Heart left ventricle (tissue), 16 donors: ENCODE results near the gene TARS2. TPM values are rescaled to one million over a fixed set of nuclear protein-coding genes. Genes with fewer than 3 reads are reported as not detected.

Experiments used
- ATAC-seq, 4 donors: fragments of 200-7000 bp; cut with Tn5 transposase; one replicate each; pipeline ENCODE4 v1.9.1; 2020 to 2022; ENCODE audit warnings: moderate library complexity in 4 of 4, mild to moderate bottlenecking in 3 of 4, moderate number of reproducible peaks in 1 of 4
- DNase-seq, 5 donors: peaks; one replicate each; pipeline ENCODE4 v3.0.0-alpha.2; 2020
- H3K27ac ChIP-seq, 12 donors: fragments of 200-600 bp; sonication (generic) in 4 of 12; one replicate each; pipeline versions ENCODE4 v1.5.0 to v1.8.0; 2016 to 2022; ENCODE audit warnings: mild to moderate bottlenecking in 2 of 12
- H3K27me3 ChIP-seq, 9 donors: fragments of 200-600 bp; sonication (generic) in 2 of 9; one replicate each; pipeline versions ENCODE4 v1.5.1 to v1.8.0; 2016 to 2022; ENCODE audit warnings: mild to moderate bottlenecking in 3 of 9
- H3K36me3 ChIP-seq, 9 donors: fragments of 200-600 bp; sonication (generic) in 2 of 9; one replicate each; pipeline versions ENCODE4 v1.5.0 to v1.8.0; 2018 to 2022; ENCODE audit warnings: mild to moderate bottlenecking in 2 of 9
- H3K4me1 ChIP-seq, 12 donors: fragments of 200-600 bp; sonication (generic) in 4 of 12; one replicate each; pipeline versions ENCODE4 v1.5.0 to v1.8.0; 2016 to 2022; ENCODE audit warnings: mild to moderate bottlenecking in 3 of 12
- H3K4me3 ChIP-seq, 12 donors: fragments of 200-600 bp; sonication (generic) in 4 of 12; one replicate each; pipeline versions ENCODE4 v1.5.0 to v1.8.0; 2017 to 2022; ENCODE audit warnings: mild to moderate bottlenecking in 9 of 12, moderate library complexity in 4 of 12
- H3K9me3 ChIP-seq, 12 donors: fragments of 200-600 bp; sonication (generic) in 4 of 12; one replicate each; pipeline versions ENCODE4 v1.5.0 to v1.8.0; 2016 to 2022; ENCODE audit warnings: mild to moderate bottlenecking in 1 of 12
- CTCF ChIP-seq, 12 donors: fragments of 200-600 bp; sonication (generic) in 4 of 12; IDR thresholded peaks; one replicate each; pipeline versions ENCODE4 v1.5.0 to v1.8.0; 2018 to 2022; ENCODE audit warnings: antibody characterized with exemption in 12 of 12, mild to moderate bottlenecking in 5 of 12
- POLR2A ChIP-seq, 2 donors: fragments of 450-650 bp; IDR thresholded peaks; one replicate each; pipeline ENCODE4 v1.6.1; 2017; ENCODE audit warnings: antibody characterized with exemption in 2 of 2, mild to moderate bottlenecking in 2 of 2, moderate library complexity in 2 of 2
- WGBS, 4 donors: extraction: QIAGEN DNeasy Blood & Tissue Kit in 2 of 4; methylation state at CpG; one replicate each; pipeline versions ENCODE4 v1.1.5 to v1.1.7; 2013 to 2018; 5-methylcytosine and 5-hydroxymethylcytosine counted together
- intact Hi-C, 10 donors: fragments of 100-400 bp; cut with DNase I; formaldehyde crosslinking; loops; one replicate each; pipeline versions ENCODE4 v1.11.1 to v1.14.2; 2022
- polyA plus RNA-seq, 2 donors: library from polyadenylated mRNA; stranded (reverse); fragments of 200-250 nt; gene quantifications; one replicate each; pipeline ENCODE4 v1.2.3, GENCODE V29; 2013
- total RNA-seq, 9 donors: library from RNA; depleted of rRNA in 2 of 9; stranded (reverse); fragments of >200 nt in 2 of 9; fragmentation: NEBNext Ultra II Directional in 3 of 9; extraction: Animal tissue kit (Norgen Biotek cat#: 25700) in 3 of 9; gene quantifications; one replicate each; pipeline versions ENCODE4 v1.1.0 to v1.2.4, GENCODE V29; 2016 to 2023
- donor health status: ischemic (EF 13 %, LVEDD 7.1; RV severe dilation, severe dysfunction).
- donor health status: healthy with polysubstance abuse.
- donor health status: DM: no; HTN: yes; CAD: no.
- donor health status: DM: no; HTN: no; CAD: no.
- donor health status: ischemic (EF 25% LVEDD 6.9; RV normal size, moderate dysfunction).
- donor health status: ischemic (EF 25% LVEDD 5.7; RV mildly dilated, moderate dysfunction).
- donor health status: healthy.
- donor health status: DM: yes; HTN: yes; CAD: no.
- donor health status: ischemic (EF 35%, LVEDD 5.7; RV mildly dilated, moderate dysfunction).
- donor health status: nonischemic (EF 11% LVEDD 7.7; RV severe dilation, severe dysfunction).
- donor health status: DM: yes; HTN: yes; CAD: no.
- donor health status: PGD.
- donor health status: ischemic (EF 29% LVEDD 5.4; RV normal size, mild dysfunction).
- donor health status: nonischemic (EF 23%, LVEDD 6.1; RV moderate dilation, normal function).

TARS2 gene
- total and polyA plus RNA-seq, 11 donors, result 21.9 to 46.5 (median 28.9) TPM

GRCh38 chr1:150505431-150505830 is 18.2 kb downstream of the TARS2 start:
- no peaks in the 10 kb centered on the region for H3K9me3 ChIP-seq
- TF ChIP-seq POLR2A (IDR thresholded peaks at IDR 0.05), result no peak
- no peak for TF ChIP-seq CTCF (IDR thresholded peaks at IDR 0.05)
- WGBS, 4 donors, result 89 to 95% (median 92%) methylated on average over 6 of the region's 6 CpGs
- ATAC-seq, result no peak
- intact Hi-C loops, result no loop called here
- DNase-seq, result peak in 1 of 5 donors; percentile 2
- H3K4me3 ChIP-seq, result no peak overlapping the region
- peaks cover 0 to 71% (median 53%) of the 10 kb centered on the region in 9 donors for H3K36me3 ChIP-seq
- peaks cover 0 to 26% (median 9%) of the 10 kb centered on the region in 12 donors for H3K4me1 ChIP-seq
- no peak overlapping the region for H3K27ac ChIP-seq
- no peaks in the 10 kb centered on the region for H3K27me3 ChIP-seq

- Histone ChIP-seq H3K36me3 (peaks cover 0 to 69% (median 33%) of the 10 kb centered on the region in 9 donors), H3K27ac (peak within 1 kb of the TSS; percentile 57 to 90 (median 79)), H3K4me3 (peak within 1 kb of the TSS in 11 of 12 donors; percentile 4 to 63 (median 47)), H3K27me3 (no peaks in the 10 kb centered on the region), H3K9me3 (no peaks in the 10 kb centered on the region), H3K4me1 (peaks cover 0 to 31% (median 9%) of the 10 kb centered on the region in 12 donors)
- DNase-seq, result peak in 4 of 5 donors; percentile 70 to 79 (median 75)
- peak; percentile 56 to 94 (median 88) for ATAC-seq
- intact Hi-C loops, result no loop called here
- 46 to 57% (median 52%) methylated on average over 7 of the region's 7 CpGs for WGBS, 4 donors
- TF ChIP-seq POLR2A (IDR thresholded peaks at IDR 0.05), result peak in 1 of 2 donors; percentile 70
- no peak for TF ChIP-seq CTCF (IDR thresholded peaks at IDR 0.05)
Measured at GRCh38 chr1:150507912-150508864, 21.0 kb downstream of the TARS2 start, which contains the start of gene ECM1. Gene ECM1 (plus strand): TSS chr1:150508109. CDS start chr1:150508210, 101 bp downstream.

GRCh38 chr1:150508982-150509381 is 21.8 kb downstream of the TARS2 start:
- peaks cover 0 to 70% (median 31%) of the 10 kb centered on the region in 9 donors for H3K36me3 ChIP-seq
- intact Hi-C loops, result no loop called here
- WGBS, 4 donors, result 64 to 76% (median 66%) methylated on average over 3 to 4 of the region's 4 CpGs
- H3K9me3 ChIP-seq, result no peaks in the 10 kb centered on the region
- H3K27me3 ChIP-seq, result no peaks in the 10 kb centered on the region
- ATAC-seq (peak in 3 of 4 donors; percentile 1 to 38 (median 8)), DNase-seq (no peak)
- H3K4me1 ChIP-seq, result peaks cover 0 to 31% (median 9%) of the 10 kb centered on the region in 12 donors
- peak overlapping the region in 10 of 12 donors; percentile 4 to 63 (median 49) for H3K4me3 ChIP-seq
- TF ChIP-seq POLR2A (IDR thresholded peaks at IDR 0.05) (no peak), CTCF (IDR thresholded peaks at IDR 0.05) (no peak)
- peak overlapping the region in 7 of 12 donors; percentile 73 to 90 (median 79) for H3K27ac ChIP-seq

GRCh38 chr1:150511551-150511950 is 24.3 kb downstream of the TARS2 start:
- Histone ChIP-seq H3K27ac (no peak overlapping the region), H3K9me3 (no peaks in the 10 kb centered on the region), H3K36me3 (peaks cover 0 to 45% (median 9%) of the 10 kb centered on the region in 9 donors), H3K4me1 (peaks cover 0 to 36% (median 22%) of the 10 kb centered on the region in 12 donors), H3K27me3 (no peaks in the 10 kb centered on the region), H3K4me3 (no peak overlapping the region)
- WGBS, 4 donors, result 93 to 95% (median 95%) methylated on average over 10 to 12 of the region's 12 CpGs
- TF ChIP-seq POLR2A (IDR thresholded peaks at IDR 0.05) (no peak), CTCF (IDR thresholded peaks at IDR 0.05) (no peak)
- ATAC-seq (no peak), DNase-seq (no peak)
- intact Hi-C loops, result no loop called here
